Inferior parietal cortex (tissue), 1 donor: ENCODE results near the gene BIRC3.
"Not testable (repeated sequence)": the region's sequence is repeated elsewhere in the genome, so short reads cannot be mapped to it uniquely, and the experiment has no call there.

Experiments
- DNase-seq: peaks from one replicate; pipeline ENCODE4 v3.0.0-alpha.2; 2016; ENCODE audit errors: extremely low spot score

BIRC3 gene

DNA sequence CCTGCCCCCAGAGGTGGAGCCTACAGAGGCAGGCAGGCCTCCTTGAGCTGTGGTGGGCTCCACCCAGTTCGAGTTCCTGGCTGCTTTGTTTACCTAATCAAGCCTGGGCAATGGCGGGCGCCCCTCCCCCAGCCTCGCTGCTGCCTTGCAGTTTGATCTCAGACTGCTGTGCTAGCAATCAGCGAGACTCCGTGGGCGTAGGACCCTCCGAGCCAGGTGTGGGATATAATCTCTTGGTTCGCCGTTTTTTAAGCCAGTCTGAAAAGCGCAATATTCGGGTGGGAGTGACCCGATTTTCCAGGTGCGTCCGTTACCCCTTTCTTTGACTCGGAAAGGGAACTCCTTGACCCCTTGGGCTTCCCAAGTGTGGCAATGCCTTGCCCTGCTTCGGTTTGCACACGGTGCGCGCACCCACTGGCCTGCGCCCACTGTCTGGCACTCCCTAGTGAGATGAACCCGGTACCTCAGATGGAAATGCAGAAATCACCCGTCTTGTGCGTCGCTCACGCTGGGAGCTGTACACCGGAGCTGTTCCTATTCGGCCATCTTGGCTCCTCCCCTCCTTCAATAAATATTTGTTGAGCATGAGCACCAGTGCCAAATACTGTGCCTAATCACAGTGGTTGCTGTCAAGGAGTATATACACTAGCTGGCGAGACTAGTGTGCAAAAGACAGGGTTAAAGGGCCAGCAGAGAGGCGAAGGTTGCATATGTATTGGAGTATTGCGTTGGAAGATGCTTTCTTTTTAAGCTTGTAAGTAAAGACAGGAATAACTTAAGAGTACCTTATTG lies 57.5 kb downstream of the BIRC3 start:
- not testable (repeated sequence) for DNase-seq

DNA sequence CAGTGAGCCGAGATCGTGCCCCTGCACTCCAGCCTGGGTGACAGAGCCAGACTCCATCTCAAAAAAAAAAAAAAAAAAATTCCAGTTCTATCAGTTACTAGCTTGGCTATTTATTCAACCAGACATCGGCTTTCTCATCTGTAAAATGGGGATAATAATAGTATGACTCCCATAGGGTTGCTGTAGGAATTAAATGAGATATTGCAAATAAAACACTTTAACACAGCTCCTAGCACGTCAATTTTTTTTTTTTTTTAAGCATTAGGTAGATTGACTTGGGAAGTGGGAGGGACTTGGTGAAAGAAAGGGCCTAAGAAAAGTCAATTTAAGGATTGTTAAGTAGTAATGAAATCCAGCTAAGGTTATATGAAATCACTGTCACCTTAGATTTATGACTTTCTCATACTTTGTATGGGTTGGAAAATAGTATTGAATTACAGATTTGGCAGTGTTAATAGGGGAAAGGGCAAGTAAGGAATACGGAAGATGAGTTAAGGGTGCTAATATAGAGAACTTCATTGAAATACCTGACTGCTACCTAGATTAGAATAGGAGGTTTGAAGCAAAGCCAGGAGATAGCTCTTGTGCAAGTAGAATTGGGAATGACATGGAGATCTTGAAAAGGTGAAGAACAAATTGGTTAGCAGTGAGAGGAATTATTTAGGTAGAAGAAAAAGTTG lies 58.6 kb downstream of the BIRC3 start:
- no peak for DNase-seq

DNA sequence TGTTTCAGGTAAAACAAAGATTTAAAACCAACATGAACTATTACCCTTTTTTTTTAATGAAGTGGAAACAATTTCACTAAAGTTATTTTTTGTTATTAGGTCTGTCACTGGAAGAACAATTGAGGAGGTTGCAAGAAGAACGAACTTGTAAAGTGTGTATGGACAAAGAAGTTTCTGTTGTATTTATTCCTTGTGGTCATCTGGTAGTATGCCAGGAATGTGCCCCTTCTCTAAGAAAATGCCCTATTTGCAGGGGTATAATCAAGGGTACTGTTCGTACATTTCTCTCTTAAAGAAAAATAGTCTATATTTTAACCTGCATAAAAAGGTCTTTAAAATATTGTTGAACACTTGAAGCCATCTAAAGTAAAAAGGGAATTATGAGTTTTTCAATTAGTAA lies 60.6 kb downstream of the BIRC3 start:
- DNase-seq: no peak

- DNase-seq: no peak
Measured at GRCh38 chr11:102378818-102379217, 61.5 kb downstream of the BIRC3 start.

DNA sequence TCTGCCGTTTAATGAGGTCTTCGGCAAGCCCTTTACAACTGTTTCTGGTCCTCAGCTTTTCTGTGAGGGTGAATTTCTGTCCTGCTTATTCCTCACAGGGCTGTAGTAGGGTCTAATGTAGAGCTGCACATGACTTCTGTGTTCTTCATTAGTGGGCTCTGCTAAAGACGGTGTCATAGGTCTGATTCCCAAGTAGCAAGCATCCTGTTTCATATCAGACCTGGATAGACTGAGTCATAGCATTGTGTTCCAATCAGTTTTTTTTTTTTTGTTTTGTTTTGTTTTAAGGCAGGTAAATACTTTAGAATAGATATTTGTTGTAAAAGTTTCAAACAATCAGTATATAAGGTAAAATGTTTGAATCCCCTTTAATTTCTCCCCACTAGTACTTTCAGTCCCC lies 65.1 kb downstream of the BIRC3 start:
- DNase-seq: no peak

DNA sequence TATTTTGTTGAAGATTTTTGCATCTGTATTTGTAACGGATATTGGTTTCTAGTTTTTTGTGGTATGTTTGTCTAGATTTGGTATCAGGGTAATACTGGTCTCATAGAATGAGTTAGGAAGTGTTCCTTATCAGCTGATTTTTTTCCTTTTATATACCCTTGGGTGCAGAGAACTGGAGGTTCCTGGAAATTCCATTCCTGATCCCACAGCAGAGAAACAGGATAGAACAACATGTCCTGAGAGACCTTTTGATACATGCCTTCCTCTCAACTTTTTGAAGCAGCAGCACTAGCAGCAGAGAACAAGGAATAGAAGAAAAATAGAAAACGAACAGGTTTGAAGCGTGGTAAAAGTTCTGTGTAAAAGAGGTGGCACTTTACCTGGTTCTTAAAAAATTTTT lies 66.6 kb downstream of the BIRC3 start:
- no peak for DNase-seq

DNA sequence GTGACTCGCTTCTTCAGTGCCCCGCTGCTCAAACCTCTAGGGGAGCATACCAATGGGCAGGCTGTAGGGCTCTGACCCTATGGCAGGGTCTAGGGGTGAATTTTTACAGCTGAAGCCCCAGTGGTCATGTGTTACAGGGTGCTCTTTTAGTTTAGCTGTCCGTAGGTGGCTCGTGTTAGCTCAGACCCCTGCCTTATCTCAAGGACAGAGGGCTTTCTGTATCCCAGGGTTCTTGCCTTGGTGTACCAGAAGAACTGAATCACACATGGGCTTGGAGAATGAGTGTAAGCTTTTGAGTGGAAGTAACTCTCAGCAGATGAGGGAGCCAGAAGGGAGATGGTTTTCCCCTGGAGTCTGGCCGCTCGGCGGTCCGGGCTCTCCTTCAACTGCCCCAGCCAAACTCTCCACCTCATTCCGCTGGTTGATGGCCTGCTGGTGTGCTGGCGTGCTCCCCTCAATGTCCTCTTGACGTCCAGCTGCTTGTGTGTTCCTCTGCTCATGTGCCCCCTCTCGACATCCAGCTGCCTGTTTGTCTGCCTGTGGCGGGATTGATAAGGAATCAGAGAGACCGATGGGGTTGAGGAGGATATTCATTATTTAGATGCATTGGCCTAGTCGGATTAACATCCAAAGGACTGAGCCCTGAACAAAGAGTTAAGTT lies 67.3 kb downstream of the BIRC3 start:
- DNase-seq: no peak

GRCh38 chr11:102385085-102386007 lies 68.1 kb downstream of the BIRC3 start:
- DNase-seq: no peak

- DNase-seq: no peak
Measured at GRCh38 chr11:102386136-102386734, 69.0 kb downstream of the BIRC3 start.

- DNase-seq: no peak
Measured at GRCh38 chr11:102387043-102387781, 69.9 kb downstream of the BIRC3 start.
